Measurements from ENCODE around the gene VN1R5. TPM values are rescaled to one million over a fixed set of nuclear protein-coding genes. Genes with fewer than 3 reads are reported as not detected.
A peak's percentile ranks its signal among the peaks of the same experiment; 100 is the strongest.

The VN1R5 gene
- total and polyA plus RNA-seq, 9 of the 15 experiments (the other 6 are each of a cell fraction or from before 2014, with no cell fraction given): not detected

DNA sequence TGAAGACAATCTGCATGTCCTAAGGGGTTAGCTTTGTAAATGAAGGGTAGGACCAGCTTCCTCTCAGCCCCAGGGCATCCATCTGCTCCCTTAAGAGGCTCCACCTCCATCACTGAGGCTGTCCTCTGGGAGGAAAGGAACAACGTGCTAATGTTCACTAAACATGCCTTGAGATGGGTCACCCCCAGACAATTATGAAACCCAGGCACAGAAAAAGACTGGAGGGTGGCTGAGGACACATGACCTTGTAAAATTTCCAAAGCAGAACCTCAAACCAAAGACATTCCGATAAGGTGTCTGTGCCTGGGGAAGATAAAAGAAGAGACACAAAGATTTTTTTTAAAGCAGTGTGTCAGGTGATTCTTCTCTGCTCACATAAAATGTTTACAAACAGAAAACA is 46.5 kb upstream of the VN1R5 start (continued):
- TF ChIP-seq ZSCAN32 (CRISPR knock-in tag; IDR thresholded peaks at IDR 0.05) (no peak), CBX1 (IDR thresholded peaks at IDR 0.05; ENCODE audit: low read depth) (no peak), CTBP1 (IDR thresholded peaks at IDR 0.05; ENCODE audit: borderline replicate concordance) (no peak), CHD1 (IDR thresholded peaks at IDR 0.05; ENCODE audit: low read length) (no peak), HEY1 (CRISPR knock-in tag; IDR thresholded peaks at IDR 0.05; ENCODE audit: borderline replicate concordance) (no peak), TAL1 (IDR thresholded peaks at IDR 0.05) (no peak), ZNF586 (CRISPR knock-in tag; conservative IDR thresholded peaks at IDR 0.05) (no peak), ZNF263 (CRISPR knock-in tag; IDR thresholded peaks at IDR 0.05; ENCODE audit: borderline replicate concordance) (no peak), SMARCA4 (IDR thresholded peaks at IDR 0.05) (no peak), TEAD4 (IDR thresholded peaks at IDR 0.05; ENCODE audit: low read length) (peak; percentile 27; the same call in 1 of the 2 replicates), TEAD4 (CRISPR knock-in tag; IDR thresholded peaks at IDR 0.05; ENCODE audit: borderline replicate concordance) (no peak), TEAD1 (CRISPR knock-in tag; IDR thresholded peaks at IDR 0.05) (peak in 1 of 2 experiments; percentile 43; a peak in 1 of 4 replicates), KLF6 (CRISPR knock-in tag; IDR thresholded peaks at IDR 0.05; ENCODE audit: borderline replicate concordance) (no peak), RBM15 (IDR thresholded peaks at IDR 0.05; ENCODE audit: insufficient read depth, low read length) (no peak), MAFG (tag; conservative IDR thresholded peaks at IDR 0.05) (no peak), KDM1A (IDR thresholded peaks at IDR 0.05) (peak; percentile 74 to 84), NFYB (IDR thresholded peaks at IDR 0.05; ENCODE audit: extremely low read depth, insufficient read length) (no peak), MBD2 (IDR thresholded peaks at IDR 0.05; ENCODE audit: borderline replicate concordance, low read depth) (no peak)
- TF ChIP-seq, protein P1, sequence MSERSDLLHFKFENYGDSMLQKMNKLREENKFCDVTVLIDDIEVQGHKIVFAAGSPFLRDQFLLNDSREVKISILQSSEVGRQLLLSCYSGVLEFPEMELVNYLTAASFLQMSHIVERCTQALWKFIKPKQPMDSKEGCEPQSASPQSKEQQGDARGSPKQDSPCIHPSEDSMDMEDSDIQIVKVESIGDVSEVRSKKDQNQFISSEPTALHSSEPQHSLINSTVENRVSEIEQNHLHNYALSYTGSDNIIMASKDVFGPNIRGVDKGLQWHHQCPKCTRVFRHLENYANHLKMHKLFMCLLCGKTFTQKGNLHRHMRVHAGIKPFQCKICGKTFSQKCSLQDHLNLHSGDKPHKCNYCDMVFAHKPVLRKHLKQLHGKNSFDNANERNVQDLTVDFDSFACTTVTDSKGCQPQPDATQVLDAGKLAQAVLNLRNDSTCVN (CRISPR knock-in tag; IDR thresholded peaks at IDR 0.05): no peak
- TF ChIP-seq, protein P2, sequence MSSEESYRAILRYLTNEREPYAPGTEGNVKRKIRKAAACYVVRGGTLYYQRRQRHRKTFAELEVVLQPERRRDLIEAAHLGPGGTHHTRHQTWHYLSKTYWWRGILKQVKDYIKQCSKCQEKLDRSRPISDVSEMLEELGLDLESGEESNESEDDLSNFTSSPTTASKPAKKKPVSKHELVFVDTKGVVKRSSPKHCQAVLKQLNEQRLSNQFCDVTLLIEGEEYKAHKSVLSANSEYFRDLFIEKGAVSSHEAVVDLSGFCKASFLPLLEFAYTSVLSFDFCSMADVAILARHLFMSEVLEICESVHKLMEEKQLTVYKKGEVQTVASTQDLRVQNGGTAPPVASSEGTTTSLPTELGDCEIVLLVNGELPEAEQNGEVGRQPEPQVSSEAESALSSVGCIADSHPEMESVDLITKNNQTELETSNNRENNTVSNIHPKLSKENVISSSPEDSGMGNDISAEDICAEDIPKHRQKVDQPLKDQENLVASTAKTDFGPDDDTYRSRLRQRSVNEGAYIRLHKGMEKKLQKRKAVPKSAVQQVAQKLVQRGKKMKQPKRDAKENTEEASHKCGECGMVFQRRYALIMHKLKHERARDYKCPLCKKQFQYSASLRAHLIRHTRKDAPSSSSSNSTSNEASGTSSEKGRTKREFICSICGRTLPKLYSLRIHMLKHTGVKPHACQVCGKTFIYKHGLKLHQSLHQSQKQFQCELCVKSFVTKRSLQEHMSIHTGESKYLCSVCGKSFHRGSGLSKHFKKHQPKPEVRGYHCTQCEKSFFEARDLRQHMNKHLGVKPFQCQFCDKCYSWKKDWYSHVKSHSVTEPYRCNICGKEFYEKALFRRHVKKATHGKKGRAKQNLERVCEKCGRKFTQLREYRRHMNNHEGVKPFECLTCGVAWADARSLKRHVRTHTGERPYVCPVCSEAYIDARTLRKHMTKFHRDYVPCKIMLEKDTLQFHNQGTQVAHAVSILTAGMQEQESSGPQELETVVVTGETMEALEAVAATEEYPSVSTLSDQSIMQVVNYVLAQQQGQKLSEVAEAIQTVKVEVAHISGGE (CRISPR knock-in tag; IDR thresholded peaks at IDR 0.05): peak in 2 of 3 experiments; percentile 54 to 96; a peak in 3 of 6 replicates
- TF ChIP-seq, protein P3, sequence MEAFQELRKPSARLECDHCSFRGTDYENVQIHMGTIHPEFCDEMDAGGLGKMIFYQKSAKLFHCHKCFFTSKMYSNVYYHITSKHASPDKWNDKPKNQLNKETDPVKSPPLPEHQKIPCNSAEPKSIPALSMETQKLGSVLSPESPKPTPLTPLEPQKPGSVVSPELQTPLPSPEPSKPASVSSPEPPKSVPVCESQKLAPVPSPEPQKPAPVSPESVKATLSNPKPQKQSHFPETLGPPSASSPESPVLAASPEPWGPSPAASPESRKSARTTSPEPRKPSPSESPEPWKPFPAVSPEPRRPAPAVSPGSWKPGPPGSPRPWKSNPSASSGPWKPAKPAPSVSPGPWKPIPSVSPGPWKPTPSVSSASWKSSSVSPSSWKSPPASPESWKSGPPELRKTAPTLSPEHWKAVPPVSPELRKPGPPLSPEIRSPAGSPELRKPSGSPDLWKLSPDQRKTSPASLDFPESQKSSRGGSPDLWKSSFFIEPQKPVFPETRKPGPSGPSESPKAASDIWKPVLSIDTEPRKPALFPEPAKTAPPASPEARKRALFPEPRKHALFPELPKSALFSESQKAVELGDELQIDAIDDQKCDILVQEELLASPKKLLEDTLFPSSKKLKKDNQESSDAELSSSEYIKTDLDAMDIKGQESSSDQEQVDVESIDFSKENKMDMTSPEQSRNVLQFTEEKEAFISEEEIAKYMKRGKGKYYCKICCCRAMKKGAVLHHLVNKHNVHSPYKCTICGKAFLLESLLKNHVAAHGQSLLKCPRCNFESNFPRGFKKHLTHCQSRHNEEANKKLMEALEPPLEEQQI (IDR thresholded peaks at IDR 0.05): no peak
- TF ChIP-seq, protein P4, sequence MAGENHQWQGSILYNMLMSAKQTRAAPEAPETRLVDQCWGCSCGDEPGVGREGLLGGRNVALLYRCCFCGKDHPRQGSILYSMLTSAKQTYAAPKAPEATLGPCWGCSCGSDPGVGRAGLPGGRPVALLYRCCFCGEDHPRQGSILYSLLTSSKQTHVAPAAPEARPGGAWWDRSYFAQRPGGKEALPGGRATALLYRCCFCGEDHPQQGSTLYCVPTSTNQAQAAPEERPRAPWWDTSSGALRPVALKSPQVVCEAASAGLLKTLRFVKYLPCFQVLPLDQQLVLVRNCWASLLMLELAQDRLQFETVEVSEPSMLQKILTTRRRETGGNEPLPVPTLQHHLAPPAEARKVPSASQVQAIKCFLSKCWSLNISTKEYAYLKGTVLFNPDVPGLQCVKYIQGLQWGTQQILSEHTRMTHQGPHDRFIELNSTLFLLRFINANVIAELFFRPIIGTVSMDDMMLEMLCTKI (IDR thresholded peaks at IDR 0.05; ENCODE audit: partially characterized antibody): no peak

All from K562 (cell line).